HG03521 (cell line): ENCODE data around the gene KLRC4.
"Not testable (repeated sequence)": the region's sequence is repeated elsewhere in the genome, so short reads cannot be mapped to it uniquely, and the experiment has no call there.

Experiments
- ATAC-seq: cut with Tn5 transposase; IDR thresholded peaks from one replicate; pipeline ENCODE4 v1.9.1; 2021; ENCODE audit warnings: mild to moderate bottlenecking, moderate library complexity; ENCODE audit not compliant: unreplicated experiment

Gene KLRC4, protein sequence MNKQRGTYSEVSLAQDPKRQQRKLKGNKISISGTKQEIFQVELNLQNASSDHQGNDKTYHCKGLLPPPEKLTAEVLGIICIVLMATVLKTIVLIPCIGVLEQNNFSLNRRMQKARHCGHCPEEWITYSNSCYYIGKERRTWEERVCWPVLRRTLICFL

DNA sequence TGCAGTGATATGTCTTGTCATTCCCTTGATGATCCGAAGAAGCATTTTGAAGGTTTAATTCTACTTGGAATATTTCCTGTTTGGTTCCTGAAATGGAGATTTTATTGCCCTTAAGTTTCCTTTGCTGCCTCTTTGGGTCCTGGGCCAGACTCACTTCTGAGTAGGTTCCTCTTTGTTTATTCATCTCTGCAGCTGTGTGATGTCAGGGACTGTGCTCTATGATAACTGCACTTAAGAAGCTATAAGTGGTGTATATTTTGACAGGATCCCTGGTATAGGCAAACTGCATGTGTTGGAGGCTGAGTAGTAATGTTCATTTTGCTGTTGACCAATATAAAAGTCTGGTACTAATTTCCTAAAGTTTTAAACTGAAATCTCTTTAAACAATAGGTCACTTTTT is at the start of gene KLRC4:
TSS of gene KLRC4 (minus strand) at position 366 of the 400 bp plus-strand sequence. CDS start at position 184, 182 bp downstream.
- ATAC-seq, result no peak

DNA sequence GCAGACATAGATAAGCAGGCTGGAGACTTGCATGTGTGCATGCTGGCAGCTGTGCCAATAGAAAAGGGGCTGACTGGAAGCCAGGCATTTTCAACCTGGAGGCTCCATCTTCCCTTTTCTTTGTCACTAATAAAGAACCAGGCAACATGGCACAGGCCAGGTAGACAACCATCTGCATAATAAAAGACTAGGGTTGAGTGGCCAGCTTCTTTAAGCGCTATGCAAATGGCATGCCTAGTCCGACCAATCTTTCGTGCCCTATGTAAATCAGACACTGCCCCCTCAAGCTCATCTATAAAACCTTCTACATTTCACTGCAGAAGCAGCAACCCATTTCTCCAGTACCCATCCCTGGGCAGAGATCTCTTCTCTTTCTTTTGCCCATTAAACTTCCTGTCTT is 48.2 kb upstream of the KLRC4 start:
- ATAC-seq, result no peak

DNA sequence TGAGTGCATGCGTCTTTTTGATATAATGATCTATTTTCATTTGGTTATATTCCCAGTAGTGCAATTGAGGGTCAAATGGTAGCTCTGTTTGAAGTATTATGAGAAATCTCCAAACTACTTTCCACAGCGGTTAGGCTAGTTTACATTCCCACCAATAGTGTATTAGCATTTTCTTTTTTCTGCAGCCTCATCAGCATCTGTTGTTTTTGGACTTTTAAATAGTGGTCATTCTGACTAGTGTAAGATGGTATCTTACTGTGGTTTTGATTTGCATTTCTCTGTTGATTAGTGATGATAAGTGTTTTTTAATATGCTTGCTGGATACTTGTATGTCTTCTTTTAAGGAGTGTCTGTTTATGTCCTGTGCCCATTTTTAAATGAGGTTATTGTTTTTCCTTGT is 47.3 kb upstream of the KLRC4 start:
- no peak for ATAC-seq

DNA sequence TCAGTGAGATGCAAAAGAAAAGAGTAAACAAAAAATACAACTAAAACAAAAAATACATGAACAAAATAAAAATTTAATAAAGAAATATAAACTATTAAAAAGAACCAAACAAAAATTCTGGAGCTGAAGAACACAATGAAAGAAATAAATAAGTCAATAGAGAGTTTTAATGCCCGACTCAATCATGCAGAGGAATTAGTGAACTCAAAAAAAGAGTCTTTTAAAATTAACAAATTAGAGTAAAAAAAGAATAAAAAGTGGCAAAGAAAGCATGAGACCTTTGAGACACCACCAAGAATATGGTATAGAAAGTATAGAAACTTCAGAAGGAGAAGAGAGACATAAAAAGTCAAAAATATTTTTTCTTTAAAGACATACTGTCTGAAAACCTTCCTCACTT is 46.2 kb upstream of the KLRC4 start:
- ATAC-seq, result no peak

DNA sequence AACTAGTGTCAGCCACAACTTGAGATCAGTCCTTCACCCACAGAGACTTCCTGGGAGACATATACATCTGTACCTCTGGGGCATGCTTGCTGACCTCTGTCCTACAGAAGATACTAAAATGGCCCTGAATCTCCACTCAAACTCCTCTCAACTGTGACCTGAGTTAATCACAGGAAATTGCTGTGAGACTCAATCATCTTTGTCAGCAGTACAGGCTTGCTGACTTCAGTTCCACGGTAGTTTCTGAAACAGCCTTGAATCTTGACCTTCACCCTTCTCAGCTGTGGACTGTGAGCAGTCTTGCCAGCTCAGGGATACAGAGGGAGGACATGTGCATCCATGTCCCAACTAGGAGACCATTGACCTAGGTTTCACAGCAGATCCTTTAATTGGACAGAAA is 45.0 kb upstream of the KLRC4 start:
- ATAC-seq, result no peak

DNA sequence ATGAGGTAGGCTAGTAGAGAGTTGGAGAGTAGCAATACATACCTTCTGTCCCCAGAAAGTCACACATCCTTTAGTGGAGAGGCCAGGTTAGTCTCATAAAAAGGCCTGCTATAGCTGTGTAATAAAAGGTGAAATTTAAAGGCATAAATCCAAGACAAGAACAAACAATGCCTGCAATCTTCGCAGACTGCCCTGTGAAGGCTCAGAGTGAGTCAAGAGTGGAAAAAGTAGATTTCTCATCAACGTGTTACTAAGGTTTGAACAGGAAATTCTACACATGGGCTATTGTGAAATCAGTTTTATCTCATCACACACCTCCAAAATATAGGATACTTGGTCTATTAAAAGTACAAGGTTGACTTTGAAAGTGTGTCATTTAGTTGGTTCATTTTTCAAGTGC is 43.6 kb upstream of the KLRC4 start, which contains the start of gene KLRC1:
TSS of gene KLRC1 (minus strand) at position 222 of the 400 bp plus-strand sequence. CDS start 2,221 bp downstream, outside the sequence.
- ATAC-seq, result no peak

DNA sequence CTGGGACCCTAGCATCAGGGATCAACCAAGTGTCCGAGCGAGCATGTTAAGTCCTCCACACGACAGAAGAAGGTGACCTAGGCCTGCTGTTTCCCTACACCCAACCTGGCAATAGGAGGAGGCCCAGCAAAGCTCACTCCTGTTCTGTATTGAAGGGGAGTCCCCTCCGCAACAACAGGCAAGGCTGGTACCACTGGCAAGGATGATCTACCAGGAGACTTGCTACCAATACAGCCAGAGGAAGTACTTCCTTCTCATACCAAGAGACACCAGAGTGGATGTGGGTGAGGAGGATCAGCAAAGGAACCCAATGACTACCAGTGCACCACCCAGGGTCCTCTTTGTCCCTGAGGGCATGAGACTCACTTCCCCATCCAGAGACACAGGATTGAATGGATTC is 38.7 kb upstream of the KLRC4 start:
- no peak for ATAC-seq

DNA sequence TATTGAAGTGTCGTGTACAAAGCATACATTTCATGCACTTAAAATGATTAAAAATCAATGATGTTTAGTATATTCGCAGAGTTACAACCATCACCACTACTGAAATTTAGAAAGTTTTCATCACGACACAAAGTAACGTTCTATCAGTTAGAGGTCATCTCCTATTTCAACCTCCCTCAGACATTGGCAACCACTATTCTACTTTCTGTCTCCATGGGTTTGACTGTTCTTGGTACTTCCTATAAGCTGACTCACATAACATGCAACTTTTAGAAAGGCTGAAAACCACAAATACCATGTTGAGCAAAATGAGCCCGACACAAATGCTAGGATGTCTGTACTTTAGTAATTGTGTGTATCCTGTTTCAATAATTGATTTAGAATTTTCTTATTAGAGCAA is 36.5 kb upstream of the KLRC4 start:
- not testable (repeated sequence) for ATAC-seq

DNA sequence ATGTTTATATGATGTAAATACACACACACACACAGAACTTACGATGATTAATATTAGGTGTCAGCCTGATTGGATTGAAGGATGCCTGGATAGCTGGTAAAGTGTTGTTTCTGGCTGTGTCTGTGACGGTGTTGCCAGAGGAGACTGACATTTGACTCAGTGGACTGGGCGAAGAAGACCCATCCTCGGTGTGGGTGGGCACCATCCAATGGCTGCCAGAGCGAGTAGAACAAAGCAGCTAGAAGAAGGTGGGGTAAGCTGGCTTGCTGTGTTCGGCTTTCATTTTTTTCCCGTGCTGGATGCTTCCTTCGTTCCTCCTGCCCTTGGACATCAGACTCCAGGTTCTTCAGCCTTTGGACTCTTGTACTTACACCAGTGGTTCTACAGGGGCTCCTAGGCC is 31.6 kb upstream of the KLRC4 start:
- not testable (repeated sequence) for ATAC-seq

DNA sequence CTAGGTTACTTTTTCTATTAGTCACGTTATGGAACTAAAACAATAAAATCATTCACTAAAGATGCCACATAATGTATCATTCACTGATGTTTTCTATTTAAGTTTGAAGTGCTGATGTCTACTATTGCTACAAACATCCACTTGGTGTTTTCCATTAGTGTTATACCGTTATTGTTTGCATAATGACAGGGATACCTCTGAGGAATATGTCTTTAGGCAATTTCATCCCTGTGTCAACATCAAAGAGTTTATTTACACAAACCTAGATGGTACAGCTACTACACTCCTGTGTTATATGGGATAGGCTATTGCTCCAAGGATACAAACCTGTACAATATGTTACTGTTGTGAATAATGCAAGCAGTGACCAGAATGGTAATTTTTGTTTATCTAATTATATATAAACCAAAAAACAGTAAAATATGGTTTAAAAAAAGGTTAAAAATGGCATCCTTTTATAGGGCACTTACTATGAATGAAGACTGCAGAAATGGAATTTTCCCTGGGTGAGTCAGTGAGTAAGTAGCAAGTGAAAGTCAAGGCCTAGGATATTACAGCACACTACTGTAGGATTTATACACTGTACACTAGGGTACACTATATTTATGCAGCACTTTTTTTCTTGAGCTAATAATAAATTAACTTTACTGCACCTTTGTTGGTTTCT is 30.2 kb upstream of the KLRC4 start:
- ATAC-seq, result not testable (repeated sequence)

DNA sequence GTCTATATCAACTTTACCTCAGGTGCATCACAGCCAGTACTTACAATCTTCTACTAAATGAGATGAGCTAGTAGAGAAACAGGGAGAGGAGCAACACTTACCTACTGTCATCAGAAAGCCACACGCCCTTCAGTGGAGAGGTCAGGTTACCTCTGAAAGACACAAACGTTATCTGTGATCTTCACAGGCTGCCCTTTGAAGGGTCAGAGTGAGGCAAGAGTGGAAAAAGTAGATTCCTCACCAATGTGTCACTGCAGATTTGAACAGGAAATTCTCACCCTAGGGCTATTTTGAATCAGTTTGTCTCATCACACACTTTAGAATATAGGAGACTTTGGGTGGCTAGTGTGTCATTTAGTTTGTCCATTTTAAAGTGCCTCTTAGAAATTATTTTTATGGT is 28.0 kb upstream of the KLRC4 start:
- not testable (repeated sequence) for ATAC-seq

DNA sequence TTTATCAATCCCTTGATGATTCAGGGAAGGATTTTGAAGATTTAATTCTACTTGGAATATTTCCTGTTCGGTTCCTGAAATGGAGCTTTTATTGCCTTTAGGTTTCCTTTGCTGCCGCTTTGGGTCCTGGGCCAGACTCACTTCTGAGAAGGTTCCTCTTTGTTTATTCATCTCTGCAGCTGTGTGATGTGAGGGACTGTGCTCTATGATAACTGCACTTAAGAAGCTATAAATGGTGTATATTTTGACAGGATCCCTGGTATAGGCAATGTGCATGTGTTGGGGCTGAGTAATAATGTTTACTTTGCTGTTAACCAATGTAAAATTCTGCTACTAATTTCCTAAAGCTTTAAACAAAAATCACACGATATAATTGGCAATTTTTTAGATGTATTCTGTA is 26.3 kb upstream of the KLRC4 start, which contains the start of gene KLRC2:
TSS of gene KLRC2 (minus strand) at position 195 of the 400 bp plus-strand sequence. CDS start at position 171, 24 bp downstream.
- not testable (repeated sequence) for ATAC-seq

DNA sequence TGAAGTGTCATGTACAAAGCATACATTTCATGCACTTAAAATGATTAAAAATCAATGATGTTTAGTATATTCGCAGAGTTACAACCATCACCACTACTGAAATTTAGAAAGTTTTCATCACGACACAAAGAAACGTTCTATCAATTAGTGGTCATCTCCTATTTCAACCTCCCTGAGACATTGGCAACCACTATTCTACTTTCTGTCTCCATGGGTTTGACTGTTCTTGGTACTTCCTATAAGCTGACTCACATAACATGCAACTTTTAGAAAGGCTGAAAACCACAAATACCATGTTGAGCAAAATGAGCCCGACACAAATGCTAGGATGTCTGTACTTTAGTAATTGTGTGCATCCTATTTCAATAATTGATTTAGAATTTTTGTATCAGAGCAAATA is 21.1 kb upstream of the KLRC4 start:
- ATAC-seq, result not testable (repeated sequence)

DNA sequence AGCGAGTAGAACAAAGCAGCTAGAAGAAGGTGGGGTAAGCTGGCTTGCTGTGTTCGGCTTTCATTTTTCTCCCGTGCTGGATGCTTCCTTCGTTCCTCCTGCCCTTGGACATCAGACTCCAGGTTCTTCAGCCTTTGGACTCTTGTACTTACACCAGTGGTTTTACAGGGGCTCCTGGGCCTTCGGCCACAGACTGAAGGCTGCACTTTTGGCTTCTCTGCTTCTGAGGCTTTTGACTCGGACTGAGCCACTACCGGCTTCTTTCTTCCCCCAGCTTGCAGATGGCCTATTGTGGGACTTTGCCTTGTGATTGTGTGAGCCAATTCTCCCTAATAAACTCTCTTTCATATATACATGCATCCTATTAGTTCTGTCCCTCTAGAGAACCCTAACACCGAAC is 16.4 kb upstream of the KLRC4 start:
- ATAC-seq, result not testable (repeated sequence)

DNA sequence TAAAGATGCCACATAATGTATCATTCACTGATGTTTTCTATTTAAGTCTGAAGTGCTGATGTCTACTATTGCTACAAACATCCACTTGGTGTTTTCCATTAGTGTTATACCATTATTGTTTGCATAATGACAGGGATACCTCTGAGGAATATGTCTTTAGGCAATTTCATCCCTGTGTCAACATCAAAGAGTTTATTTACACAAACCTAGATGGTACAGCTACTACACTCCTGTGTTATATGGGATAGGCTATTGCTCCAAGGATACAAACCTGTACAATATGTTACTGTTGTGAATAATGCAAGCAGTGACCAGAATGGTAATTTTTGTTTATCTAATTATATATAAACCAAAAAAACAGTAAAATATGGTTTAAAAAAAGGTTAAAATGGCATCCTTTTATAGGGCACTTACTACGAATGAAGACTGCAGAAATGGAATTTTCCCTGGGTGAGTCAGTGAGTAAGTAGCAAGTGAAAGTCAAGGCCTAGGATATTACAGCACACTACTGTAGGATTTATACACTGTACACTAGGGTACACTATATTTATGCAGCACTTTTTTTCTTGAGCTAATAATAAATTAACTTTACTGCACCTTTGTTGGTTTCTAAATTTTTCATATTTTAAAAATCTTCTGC is 14.8 kb upstream of the KLRC4 start:
- ATAC-seq, result not testable (repeated sequence)

DNA sequence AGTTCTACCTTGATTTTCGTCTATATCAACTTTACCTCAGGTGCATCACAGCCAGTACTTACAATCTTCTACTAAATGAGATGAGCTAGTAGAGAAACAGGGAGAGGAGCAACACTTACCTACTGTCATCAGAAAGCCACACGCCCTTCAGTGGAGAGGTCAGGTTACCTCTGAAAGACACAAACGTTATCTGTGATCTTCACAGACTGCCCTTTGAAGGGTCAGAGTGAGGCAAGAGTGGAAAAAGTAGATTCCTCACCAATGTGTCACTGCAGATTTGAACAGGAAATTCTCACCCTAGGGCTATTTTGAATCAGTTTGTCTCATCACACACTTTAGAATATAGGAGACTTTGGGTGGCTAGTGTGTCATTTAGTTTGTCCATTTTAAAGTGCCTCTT is 12.6 kb upstream of the KLRC4 start:
- ATAC-seq, result not testable (repeated sequence)

DNA sequence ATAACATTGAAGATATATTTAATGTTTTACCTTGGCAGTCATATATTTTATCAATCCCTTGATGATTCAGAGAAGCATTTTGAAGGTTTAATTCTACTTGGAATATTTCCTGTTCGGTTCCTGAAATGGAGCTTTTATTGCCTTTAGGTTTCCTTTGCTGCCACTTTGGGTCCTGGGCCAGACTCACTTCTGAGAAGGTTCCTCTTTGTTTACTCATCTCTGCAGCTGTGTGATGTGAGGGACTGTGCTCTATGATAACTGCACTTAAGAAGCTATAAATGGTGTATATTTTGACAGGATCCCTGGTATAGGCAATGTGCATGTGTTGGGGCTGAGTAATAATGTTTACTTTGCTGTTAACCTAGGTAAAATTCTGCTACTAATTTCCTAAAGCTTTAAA is 10.8 kb upstream of the KLRC4 start, which contains the start of gene KLRC3:
TSS of gene KLRC3 (minus strand) at position 262 of the 400 bp plus-strand sequence. CDS start at position 217, 45 bp downstream.
- not testable (repeated sequence) for ATAC-seq

DNA sequence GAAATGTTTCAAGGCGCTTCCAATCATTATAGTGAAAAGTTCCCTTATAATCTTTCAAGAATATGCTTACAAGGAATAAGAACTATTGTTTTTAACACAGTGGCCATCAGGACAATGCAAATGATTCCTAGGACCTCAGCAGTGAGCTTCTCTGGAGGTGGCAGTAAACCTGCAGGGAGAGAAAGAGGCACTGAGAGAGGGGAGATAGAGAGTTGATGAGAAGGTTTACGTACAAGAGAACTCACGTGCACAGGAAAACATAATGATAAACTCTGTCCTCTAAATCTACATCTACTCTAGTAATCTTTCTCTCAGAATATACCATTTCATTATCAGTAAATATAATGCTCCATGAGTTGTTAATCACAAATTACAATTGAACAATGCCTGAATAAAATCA is 715 bp downstream of the KLRC4 start:
- ATAC-seq, result no peak

DNA sequence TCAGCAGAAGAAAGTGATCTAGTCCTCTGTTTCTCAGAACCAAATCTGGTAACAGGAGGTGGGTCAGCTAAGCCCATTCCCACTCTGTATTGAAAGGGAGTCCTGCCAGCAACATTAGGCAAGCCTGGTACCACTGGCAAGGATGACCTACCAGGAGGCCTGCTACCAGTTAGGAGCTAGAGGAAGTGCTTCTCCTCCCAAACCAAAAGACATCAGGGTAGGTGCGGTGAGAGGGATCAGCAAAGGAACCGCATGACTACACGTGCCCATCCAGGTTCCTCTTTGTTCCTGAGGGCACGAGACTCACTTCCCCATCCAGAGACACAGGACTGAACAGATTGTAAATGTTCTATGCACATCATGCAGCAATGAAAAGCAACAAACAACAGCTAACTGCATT is 2.8 kb downstream of the KLRC4 start:
- ATAC-seq, result no peak

DNA sequence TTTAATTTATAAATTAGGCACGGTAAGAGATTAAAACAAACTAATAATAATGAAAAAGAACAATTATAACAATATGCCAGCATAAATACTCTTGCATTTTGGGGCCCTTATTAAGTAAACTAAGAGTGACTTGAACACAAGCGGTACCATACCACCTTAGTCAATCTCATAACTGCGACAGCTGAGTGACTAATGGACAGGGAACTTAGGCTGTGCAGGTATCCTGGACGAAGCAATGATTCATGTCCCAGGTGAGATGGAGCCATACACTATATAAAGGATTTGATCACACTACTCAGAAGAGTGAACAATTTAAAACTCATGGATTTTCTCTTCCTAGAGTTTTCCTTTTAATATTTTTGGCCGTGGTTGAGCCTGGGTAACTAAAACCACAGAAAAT is 4.3 kb downstream of the KLRC4 start:
- ATAC-seq, result no peak

DNA sequence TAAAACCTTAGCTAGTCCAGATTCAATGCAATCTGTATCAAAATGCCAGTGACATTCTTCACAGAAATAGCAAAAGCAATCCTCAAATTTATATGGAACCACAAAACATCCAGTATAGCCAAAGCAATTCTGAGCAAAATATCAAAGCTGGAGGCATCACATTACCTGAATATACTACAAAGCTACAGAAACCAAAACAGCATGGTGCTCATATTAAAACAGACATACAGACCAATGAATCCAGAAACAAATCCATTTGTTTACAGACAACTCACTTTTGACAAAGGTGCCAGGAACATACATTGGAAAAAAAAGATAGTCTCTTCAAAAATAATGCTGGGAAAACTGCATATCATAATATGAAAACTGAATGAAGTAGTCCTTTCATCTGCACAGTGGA is 4.8 kb downstream of the KLRC4 start:
- ATAC-seq, result no peak

DNA sequence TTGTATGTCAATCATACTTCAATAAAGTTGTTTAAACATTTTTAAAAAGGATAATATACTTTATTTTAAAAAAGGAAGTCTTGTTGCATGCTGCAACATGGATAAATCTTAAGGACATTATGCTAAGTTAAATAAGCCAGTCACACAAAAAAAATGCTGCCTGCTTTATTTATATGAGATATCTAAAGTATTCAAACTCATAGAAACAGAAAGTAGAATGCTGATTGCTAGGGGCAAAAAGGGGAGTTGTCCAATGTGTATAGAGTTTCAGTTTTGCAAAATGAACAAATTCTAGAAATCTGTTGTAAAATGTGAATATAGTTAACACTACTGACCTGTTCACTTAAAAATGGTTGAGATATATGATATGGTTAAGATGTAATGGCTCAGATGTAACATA is 8.7 kb downstream of the KLRC4 start:
- no peak for ATAC-seq
